Cerebellar cortex (tissue), 1 donor: ENCODE data around the gene NKD1.
"Not testable (repeated sequence)": the region's sequence is repeated elsewhere in the genome, so short reads cannot be mapped to it uniquely, and the experiment has no call there.

ENCODE experiments used
- DNase-seq: peaks from one replicate; pipeline ENCODE4 v3.0.0-alpha.2; 2015; ENCODE audit warnings: low spot score

Gene NKD1

DNA sequence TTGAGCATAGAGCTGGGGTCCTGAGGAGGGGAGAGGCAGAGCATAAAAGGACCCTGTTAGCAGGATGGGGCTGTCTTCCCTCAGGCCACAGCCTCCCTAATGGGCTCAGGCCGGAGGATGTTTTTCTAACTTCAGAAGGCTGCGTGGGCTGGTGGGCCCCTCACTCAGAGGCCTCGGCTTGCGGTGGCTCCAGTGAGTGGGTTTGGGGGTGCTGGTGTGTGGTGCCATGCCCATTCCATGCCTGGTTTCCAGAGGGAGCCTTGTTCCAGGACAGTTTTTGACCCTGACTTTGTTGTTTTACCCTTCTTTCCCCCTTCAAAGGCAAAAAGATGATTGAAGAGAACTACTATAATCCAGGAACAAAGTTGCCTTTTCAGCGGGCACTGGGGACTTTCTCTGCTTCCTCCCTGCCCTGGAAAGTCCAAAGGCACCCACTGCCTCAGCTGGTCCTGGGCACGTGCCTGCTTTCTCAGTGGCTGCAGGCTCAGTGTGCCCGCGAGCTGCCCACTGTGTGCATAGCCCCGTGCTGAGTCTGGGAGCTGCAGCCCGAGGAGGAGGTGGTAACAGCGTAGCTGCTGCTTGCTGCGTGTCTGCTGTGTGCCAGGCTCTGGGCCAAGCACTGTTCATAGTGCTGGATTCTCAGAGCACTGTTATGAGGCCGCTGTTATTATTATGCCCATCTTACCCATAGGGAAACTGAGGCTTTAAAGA lies 11.8 kb downstream of the NKD1 start:
- no peak for DNase-seq

DNA sequence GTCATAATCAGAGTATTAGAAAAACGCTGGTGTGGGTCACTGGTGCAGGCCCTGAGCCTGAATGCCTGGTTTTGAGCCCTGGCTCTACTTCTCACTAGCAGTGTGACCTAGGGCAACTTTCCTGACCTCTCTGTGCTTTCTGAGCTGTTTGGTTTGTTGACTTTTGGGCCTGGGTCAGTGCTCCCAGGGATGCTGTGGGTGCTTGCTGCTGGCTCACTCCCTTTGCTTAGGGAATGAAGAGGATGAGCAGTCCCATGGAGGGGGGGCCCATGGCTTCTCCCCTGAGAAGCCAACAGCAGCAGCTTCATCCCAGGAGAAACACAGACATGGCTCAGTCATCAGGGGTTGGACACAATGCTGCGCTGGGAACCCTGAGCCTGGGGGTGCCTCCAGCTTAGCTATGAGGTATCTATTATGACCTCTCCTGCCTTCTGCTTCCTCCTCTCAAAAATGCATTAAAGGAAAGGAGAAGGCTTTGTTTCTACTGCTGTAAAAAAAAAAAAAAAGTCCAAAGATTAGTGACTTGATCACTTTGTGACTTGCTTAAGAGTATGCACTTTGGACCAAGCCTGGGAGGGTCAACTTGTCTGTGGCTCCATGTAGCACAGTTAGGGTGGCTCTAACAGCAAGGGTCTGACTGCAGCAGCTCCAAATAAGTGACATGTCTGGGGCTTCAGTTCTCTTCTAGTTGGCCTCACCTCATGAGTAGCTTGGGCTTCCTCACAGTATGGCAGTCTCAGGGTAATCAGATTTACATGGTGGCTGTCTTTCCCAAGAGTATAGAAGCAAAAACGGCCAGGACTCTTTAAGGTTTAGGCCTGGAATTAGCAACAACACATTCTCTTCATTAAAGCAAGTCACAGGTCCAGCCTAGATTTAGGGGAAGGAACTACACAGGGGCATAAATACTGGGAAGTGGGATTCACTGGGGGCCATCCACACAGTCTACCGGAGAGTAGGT lies 13.0 kb downstream of the NKD1 start:
- DNase-seq, result no peak

DNA sequence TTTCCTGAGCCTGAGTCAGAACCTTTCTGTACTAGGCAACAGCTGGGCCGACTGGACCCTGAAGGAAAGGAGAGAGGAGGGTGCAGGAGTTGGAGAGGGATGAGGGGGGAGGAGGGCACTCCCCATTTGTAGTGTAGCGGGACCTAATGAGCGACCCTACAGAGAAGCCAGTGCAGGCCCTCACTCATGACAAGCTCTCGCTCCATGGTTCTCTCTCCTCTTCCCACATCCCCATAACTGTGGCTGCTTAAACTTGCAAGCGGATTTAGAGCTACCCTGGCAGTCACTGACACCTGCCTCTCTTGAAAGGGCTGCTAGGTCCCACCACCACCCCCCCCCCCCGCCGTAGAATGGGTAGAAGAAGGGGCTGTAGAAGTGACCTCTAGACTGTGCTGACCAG lies 14.5 kb downstream of the NKD1 start:
- DNase-seq, result no peak

DNA sequence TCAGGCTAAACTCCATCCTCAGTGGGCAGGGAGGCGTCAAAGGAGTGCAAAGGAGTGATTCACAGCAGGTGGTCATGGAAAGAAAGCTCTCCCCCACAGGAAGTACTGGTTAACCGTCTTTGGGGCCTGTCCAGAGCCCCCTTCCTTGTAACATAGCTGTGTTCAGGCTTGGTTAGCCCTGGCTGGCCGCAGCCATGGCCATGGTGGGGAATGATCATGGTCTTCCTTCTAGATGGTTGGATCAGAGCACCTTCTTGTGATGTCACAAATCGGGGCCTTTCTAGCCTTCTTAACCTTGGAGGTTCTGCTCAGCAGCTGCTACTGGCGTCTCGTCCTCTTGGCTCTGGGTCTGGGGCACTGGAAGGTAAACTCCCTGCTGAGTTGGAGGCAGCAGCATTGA lies 15.8 kb downstream of the NKD1 start:
- no peak for DNase-seq

DNA sequence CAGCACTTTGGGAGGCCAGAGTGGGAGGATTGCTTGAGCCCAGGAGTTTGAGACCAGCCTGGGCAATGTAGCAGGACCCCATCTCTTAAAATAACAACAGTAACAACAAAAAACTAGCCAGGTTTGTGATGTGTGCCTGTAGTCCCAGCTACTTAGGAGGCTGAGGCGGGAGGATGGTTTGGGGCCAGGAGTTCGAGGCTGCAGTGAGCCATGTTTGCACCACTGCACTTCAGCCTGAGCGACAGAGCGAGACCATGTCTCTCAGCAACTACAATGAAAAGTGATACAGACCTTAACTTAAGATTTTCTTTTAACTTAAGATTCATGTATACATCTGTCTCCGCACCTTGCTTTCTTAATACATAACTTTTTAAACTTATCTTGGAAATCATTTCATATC lies 17.2 kb downstream of the NKD1 start:
- DNase-seq, result no peak

DNA sequence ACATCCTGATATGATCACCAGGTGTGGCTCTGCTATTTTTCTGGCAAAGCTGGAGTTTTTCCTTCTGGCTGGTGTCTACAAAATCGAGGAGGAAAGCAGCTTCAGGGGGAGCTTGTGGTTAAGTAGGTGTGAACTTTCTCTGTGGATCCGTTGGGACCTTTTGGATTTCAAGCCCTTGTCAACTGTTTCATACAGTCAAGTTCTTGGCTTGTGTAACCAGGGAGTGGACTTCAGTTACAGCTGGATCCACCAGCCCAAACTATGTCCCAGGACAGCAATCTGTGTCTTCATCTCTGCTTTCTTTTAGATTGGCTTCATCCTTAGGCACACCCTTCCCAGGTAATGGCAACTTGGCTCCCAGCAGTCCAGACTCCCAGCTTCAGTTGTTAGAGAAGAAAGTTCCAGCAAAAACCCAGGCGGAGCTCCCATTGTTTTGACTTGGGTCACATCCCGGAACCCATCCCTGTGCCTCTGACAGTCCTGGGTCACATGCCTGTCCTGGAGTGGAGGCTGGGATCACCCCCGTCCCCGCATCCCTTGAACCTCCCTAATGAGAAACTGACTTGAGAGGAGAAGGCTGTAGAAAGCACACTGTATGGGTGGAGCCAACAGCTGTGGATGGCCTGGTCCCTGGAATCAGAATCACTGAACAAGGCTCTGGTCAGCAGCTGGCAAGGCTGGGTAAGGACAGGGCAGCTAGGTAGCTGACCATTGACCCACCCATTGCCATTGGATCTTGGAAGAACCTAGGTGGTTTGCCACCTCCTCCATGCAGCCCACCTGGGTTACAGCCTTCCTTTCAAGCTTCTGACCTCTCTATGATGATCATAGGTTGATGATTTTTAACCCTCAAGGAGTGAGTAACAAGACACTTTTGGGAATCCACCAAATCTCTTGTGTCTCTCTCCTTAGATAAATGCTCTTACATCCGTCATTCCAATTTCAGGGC lies 18.1 kb downstream of the NKD1 start:
- DNase-seq, result no peak

DNA sequence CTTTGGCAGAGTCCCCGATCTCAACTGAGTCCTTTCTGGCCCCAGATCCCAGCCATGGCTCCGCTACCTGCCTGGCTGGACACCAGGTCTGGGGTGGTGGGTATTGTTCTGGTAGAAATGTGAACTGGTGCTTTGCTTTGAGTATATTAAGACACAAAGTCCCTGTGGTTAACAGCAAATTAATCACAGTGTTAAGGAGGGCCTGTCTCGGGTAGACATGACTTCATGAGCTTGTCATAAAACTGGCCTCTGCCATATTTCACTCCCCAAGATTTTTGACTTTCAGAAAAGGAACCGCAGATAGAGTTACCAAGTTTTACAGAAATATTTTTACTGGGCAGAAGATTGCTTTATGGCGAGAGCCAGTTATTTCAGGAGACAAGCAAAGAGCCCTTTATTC lies 19.5 kb downstream of the NKD1 start:
- DNase-seq, result no peak

DNA sequence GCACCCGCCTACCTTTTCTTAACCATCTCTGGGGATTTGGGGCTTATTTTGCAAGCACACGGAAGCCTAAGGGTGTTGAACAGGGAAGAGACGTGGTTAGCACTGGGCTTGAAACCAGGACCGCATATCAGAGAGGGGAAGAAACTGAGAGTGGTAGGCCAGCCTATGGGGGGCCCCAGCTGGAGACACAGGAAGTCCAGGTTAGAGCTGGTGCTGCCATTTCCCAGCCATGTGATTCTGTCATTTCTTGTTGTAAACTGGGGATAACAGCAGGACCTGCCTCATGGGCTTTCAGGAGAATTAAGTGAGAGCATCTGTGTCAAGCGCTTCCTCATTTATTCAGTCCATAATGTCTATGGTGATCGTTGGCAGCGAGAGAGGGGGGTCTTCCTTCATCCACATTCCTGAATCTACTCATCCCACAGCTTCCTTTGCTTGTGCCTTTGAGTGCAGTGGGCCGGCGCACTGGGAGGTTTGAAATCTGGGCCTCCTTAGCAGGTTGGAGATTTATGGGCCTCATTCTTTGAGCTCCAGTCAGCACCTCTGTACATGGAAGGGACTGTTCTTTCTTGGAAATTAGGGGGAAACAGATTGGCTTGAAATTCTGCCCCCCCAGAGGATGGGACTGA lies 20.1 kb downstream of the NKD1 start:
- no peak for DNase-seq

DNA sequence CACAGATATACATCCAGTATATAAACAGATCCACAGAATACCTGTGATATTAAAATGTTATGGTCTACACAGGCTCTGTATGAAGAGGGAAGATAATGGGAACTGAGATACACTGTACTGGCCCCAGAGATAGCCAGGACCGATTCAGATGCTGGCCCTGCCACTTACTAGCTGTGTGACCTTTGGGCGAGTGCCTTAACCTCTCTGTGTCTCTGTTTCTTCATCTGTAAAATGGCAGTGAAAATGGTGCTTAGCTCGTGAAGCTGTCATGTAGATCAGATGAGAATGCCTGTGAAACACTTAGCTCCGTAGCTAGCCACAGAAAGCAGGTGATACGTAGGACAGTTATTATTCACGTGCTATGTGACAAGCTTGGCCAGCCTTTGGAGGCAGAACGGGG lies 22.2 kb downstream of the NKD1 start:
- no peak for DNase-seq

DNA sequence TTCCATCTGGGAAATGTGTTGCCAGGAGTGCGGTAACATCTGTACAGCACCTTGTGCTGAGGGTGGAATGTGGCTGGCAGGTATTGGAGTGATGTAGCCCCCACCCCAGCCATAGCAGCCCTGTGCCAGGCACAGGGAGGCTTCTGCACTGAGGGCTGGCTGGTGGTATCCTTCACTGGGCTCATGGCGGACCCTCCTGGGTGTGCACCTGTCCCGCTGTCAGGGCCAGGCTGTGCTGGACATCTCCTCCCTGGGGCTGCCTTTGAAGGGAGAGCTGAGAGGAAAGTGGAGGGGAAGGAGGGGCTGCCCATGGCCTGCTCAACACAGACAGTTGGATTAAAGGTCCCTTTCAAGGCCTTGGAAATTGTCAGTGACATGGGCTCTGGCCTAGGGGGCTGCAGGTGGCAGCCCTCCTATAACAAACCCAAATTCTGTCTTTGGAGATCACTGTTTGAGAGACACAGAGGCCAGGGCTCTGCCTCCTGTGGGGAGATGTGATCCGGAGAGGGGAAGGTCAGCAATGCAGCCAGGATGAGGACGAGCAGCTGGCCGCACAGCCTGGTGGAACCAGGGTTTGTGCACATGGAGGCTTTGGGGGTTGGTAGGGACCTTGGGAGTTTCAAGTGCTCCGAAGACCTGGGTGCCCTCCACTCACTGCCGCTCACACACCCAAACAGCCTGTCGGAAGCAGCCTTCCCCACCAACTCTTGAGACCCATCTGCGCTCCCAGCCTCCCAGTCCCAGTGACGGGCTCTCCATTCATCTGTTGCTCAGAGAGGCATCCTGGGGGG lies 22.8 kb downstream of the NKD1 start:
- no peak for DNase-seq

DNA sequence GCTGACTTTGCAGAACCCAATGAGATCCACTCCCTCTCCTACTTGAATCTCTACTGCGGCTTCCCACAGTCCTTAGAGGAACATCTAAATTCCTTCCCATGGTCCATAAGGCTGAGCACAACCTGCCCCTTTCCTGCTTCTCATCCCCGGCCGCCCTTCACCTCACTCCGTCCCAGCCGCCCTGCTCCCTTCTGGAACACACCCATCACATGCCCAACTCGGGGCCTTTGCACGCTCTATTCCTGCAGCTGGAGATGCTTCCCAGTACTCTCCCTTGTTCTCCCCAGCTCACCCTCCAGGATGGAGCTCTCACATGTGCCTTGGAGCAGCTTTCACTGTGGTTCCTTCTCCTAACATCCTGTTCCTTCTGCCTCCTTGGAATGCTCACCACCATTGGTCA lies 23.6 kb downstream of the NKD1 start:
- no peak for DNase-seq

DNA sequence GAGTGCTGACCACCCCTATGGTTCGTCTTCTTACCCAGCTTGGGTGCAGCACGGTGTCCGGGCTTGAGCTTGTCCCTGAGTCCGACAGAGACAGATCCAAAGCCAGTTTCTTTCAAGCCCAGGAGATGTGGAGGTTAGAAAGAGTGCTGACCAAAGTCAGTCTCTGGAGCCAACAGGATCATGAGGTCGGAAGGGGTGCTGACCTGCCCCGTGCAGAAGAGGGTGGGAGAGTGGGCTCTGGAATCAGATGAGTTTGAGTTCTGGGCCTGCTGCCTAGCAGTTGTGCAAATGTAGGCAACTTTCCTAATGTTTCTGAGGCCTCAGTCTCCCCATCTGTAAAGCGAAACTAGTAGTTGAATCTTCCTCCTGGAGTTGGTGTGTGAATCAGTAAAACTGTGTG lies 24.5 kb downstream of the NKD1 start:
- no peak for DNase-seq

DNA sequence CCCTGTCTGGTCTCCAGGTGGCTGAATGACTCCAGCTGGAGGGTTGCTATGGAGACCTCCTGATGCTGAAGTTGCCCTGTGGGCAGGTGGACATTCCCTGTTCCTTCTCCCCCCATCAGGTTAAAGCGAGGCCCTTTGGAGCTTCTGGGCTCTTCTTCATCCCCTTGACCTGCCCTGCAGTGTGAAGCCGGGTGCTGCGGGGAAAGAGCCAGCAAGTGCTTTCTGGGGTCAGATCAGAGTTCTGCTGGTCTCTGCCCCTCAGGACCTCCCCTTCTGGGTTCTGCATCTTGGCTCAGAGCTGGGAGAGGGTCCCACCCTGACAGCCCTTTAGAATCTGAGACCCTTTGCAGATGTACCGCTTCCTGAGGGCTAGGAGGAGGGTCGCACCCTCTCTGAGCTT lies 25.1 kb downstream of the NKD1 start:
- no peak for DNase-seq

DNA sequence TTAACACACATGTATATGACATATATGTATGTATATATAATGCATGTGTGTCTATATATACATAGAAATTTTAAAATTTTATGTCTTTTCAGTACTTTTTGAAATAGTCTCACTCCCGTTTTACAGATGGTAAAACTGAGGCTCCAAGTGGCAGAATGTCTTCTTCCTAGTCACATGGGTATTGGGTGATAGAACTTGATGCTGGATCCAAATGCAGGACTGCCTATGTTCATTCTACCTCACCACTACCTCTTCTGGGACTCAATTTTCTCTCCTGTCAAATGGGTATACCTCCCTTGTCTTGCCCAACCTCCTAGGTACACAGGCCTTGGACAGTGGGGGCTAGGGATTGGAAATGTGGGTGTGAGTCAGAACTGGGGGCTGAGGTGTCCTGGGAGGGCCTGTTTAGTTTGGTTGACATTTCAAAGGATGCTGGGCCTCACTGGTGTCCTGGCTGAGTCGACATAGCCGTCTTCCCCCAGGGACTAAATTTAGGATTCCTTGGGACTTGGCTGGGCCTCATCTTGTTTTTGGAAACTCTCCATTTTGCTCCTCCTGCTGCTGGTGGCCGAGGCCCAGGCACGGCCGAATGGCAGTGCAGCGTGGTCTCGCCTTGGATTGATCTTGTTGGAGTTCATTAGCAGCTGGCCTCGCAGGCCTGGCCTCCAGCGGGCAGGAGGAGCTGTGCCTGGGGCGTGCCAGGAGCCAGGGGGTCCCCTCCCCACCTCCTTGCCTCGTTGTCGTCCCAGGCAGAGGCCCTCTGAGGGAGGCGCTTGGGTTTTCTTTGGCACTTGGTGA lies 25.9 kb downstream of the NKD1 start:
- DNase-seq, result no peak

DNA sequence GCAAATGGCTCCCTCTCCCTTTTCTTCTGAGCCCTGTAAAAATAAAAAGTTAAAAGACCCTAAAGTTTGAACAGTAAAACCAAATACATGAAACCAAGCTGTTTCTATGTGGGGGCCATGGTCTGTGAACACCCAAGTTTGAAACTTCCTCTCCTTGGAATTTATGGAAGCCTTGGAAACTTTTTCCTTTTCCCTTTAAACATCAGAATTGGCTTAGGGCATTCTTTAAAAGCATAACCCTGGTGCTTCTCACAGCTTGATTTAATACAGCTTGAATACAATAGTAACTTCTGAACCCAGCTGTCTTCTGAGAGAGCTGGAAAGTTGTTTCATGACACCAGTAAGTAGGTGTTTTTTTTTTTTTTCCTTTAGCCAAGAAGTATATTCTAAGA lies 26.5 kb downstream of the NKD1 start:
- no peak for DNase-seq

DNA sequence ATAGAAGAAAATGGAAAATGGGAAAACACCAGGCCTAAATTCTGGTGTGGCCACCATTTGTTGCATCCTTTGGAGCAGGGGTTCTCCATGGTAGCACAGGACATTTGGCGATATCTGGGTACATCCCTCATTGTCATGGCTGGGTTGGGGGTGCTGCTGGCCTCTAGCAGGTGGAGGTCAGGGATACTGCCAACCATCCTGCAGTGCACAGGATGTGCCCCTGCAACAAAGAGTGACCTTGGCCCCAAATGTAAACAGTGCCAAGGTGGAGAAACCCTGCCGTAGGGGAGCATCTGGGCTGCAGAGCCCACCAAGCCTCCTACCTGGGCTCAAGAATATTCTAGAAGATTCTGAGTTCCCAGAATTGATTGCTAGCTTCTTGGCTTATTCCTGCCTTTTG lies 27.5 kb downstream of the NKD1 start:
- no peak for DNase-seq

DNA sequence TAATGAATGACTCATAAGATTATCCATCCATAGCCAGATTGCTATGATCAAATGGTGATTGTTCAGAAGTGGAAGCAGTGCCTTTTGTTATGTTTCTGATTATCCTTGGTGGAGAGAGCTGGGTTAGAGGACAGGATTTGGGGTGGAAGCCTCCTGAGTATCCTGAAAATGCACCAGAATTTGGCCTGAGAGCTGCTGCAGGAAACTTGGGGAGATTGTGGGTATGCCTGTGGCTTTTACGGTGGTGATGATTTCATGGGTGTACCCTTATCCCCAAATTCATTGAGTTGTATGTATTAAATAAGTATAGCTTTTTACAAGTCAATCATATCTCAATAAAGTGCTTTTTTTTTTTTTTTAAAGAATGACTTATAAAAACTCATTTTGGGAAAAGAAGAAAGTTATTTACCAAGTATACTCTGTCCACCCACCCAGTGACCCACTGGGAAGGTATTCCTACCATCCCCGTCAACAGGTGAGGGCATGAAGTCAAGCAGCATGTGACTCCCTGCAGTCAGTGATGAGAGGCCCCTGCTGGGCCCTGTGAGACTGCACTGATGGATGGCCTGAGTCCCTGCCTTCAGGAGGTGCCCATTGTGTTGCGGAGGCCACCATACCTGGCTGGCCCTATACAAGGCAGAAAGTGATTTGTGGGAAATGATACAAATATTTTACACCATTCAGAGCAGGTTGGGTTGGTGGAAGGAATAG lies 28.4 kb downstream of the NKD1 start:
- DNase-seq, result no peak

DNA sequence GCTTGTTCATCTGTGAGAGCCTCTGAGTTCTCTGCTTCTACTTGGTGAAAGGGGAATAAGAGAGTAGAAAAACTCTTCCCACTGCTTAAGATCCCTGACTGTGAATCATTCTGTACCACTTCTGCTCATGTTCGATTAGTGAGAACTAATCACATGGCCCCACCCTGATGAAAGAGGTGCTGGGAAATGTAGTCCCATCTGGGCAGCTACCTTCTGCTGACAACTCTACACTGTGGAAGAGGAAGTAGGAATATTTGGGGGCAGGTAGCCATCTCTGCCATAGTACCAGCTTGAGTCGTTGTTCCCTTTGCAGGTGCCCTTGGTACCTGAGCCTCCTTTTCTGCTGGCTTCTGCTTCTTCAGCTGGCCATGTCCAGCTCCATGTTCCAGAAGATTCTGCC lies 29.9 kb downstream of the NKD1 start:
- no peak for DNase-seq

DNA sequence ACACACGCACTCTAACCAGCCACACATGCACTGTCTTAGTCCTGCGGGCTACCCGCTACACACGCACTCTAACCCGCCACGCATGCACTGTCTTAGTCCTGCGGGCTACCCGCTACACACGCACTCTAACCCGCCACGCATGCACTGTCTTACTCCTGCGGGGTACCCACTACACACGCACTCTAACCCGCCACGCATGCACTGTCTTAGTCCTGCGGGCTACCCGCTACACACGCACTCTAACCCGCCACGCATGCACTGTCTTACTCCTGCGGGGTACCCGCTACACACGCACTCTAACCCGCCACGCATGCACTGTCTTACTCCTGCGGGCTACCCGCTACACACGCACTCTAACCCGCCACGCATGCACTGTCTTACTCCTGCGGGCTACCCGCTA lies 31.2 kb downstream of the NKD1 start:
- DNase-seq, result not testable (repeated sequence)
